Endothelial cell of umbilical vein (primary cell): ENCODE measurements around the gene HBE1. TPM values are rescaled to one million over a fixed set of nuclear protein-coding genes. Genes with fewer than 3 reads are reported as not detected.
A peak's percentile ranks its signal among the peaks of the same experiment; 100 is the strongest.

Experiments
- BruUV-seq: library from RNA; stranded (reverse); fragments of 400-500 nt; replicated peaks from 2 replicates; lab custom pipeline; 2021; lab: Mats Ljungman, UMichigan
- CTCF ChIA-PET: fragments of 300-600, 350-600 bp; sonication (Branson Sonifier 250); formaldehyde crosslinking; loops from one replicate; lab custom pipeline; 2021; ENCODE audit warnings: antibody characterized with exemption, inconsistent platforms; lab: Charles Lee
- POLR2A ChIA-PET: fragments of 300-600, 350-600 bp; sonication (Branson Sonifier 250); formaldehyde crosslinking; loops from one replicate; lab custom pipeline; 2021; ENCODE audit warnings: antibody characterized with exemption, inconsistent platforms; lab: Charles Lee
- DNase-seq: peaks from one replicate; pipeline ENCODE4 v3.0.0-alpha.2; 2011; ENCODE audit warnings: low read depth, low spot score
- FAIRE-seq: peaks from 2 replicates; lab custom pipeline; 2011; peaks lifted over from hg19 to GRCh38; lab: Jason Lieb, UNC
- H2AFZ ChIP-seq: 2 replicates; pipeline ENCODE4 v1.6.0; 2012; ENCODE audit warnings: low read depth, low read length, control low read depth, inconsistent platforms
- H3K27ac ChIP-seq: 2 replicates; pipeline ENCODE4 v1.5.1; 2011; ENCODE audit warnings: low read depth, mild to moderate bottlenecking, control low read depth, low read length, moderate library complexity; ENCODE audit not compliant: insufficient read depth
- H3K27me3 ChIP-seq, 2 experiments: 2 replicates each; pipeline versions ENCODE4 v1.6.0 to v1.6.1; 2011; ENCODE audit warnings: low read length in 2 of 2, mixed read lengths in 1 of 2; ENCODE audit not compliant: control insufficient read depth in 2 of 2, insufficient read depth in 2 of 2
- H3K36me3 ChIP-seq, 2 experiments: 2 replicates in 1 of 2; 3 replicates in 1 of 2; pipeline ENCODE4 v1.5.1; 2011; ENCODE audit warnings: low read length in 2 of 2, mild to moderate bottlenecking in 1 of 2, moderate library complexity in 1 of 2; ENCODE audit not compliant: control insufficient read depth in 2 of 2, insufficient read depth in 2 of 2; ENCODE audit errors: extremely low read depth in 1 of 2
- H3K4me1 ChIP-seq: 3 replicates; pipeline ENCODE4 v1.5.1; 2011; ENCODE audit warnings: mild to moderate bottlenecking, low read length; ENCODE audit not compliant: control insufficient read depth, insufficient read depth; ENCODE audit errors: extremely low read depth
- H3K4me2 ChIP-seq: 2 replicates; pipeline ENCODE4 v1.6.1; 2011; ENCODE audit warnings: low read length, control low read depth, mixed read lengths; ENCODE audit not compliant: insufficient read depth
- H3K4me3 ChIP-seq, 3 experiments: fragments of 200-600 bp in 1 of 3; sonication (generic), shearing (Covaris generic) in 1 of 3; replicated peaks in 1 of 3; 2 replicates each; pipeline ENCODE4 v1.5.1; 2011 to 2016; ENCODE audit warnings: control low read depth in 3 of 3, low read length in 3 of 3, mild to moderate bottlenecking in 2 of 3, inconsistent platforms in 1 of 3, low read depth in 1 of 3, moderate library complexity in 1 of 3; ENCODE audit not compliant: insufficient read depth in 1 of 3
- H3K79me2 ChIP-seq: 2 replicates; pipeline ENCODE4 v1.6.0; 2012; ENCODE audit warnings: low read length, inconsistent platforms; ENCODE audit not compliant: control insufficient read depth, insufficient read depth
- H3K9ac ChIP-seq: replicated peaks from 2 replicates; pipeline ENCODE3; 2011; ENCODE audit warnings: low read length, control low read depth; ENCODE audit not compliant: insufficient read depth; ENCODE audit errors: extremely low read depth
- H3K9me1 ChIP-seq: replicated peaks from 3 replicates; pipeline ENCODE4 v1.6.0; 2011; ENCODE audit warnings: mild to moderate bottlenecking, low read length; ENCODE audit not compliant: control insufficient read depth, insufficient read depth; ENCODE audit errors: extremely low read depth
- H3K9me3 ChIP-seq: replicated peaks from 2 replicates; pipeline ENCODE4 v1.5.1; 2012; ENCODE audit warnings: low read length, inconsistent platforms; ENCODE audit not compliant: control insufficient read depth, insufficient read depth
- H4K20me1 ChIP-seq: replicated peaks from 2 replicates; pipeline ENCODE3; 2011; ENCODE audit warnings: mild to moderate bottlenecking, low read length; ENCODE audit not compliant: control insufficient read depth, insufficient read depth; ENCODE audit errors: extremely low read depth
- CTCF ChIP-seq, 2 donors: IDR thresholded peaks; 1 replicate in 1 of 2; 2 replicates in 1 of 2; pipeline ENCODE4 v1.5.1; 2011; ENCODE audit warnings: low read length in 2 of 2, mild to moderate bottlenecking in 2 of 2, moderate library complexity in 2 of 2, control low read depth in 1 of 2, inconsistent platforms in 1 of 2, low read depth in 1 of 2; ENCODE audit not compliant: insufficient read depth in 1 of 2; ENCODE audit errors: extremely low read depth in 1 of 2
- EZH2 ChIP-seq: IDR thresholded peaks from 2 replicates; pipeline ENCODE4 v1.6.1; 2012; ENCODE audit warnings: borderline replicate concordance, low read depth, mild to moderate bottlenecking, moderate library complexity, low read length, inconsistent platforms; ENCODE audit not compliant: severe bottlenecking
- FOS ChIP-seq: IDR thresholded peaks from 2 replicates; pipeline ENCODE4 v1.6.1; 2011; ENCODE audit warnings: mild to moderate bottlenecking, low read length, moderate library complexity, borderline replicate concordance; ENCODE audit not compliant: insufficient read depth
- GATA2 ChIP-seq: IDR thresholded peaks from 2 replicates; pipeline ENCODE4 v1.7.0; 2011; ENCODE audit warnings: low read depth, mild to moderate bottlenecking, moderate library complexity, mixed read lengths, low read length; ENCODE audit not compliant: insufficient read length, insufficient read depth
- JUN ChIP-seq: IDR thresholded peaks from 2 replicates; pipeline ENCODE4 v1.6.1; 2011; ENCODE audit warnings: borderline replicate concordance, low read depth; ENCODE audit not compliant: insufficient read length, insufficient read depth
- MAX ChIP-seq: IDR thresholded peaks from 2 replicates; pipeline ENCODE4 v1.6.1; 2011; ENCODE audit not compliant: insufficient read depth, insufficient read length
- MYC ChIP-seq: IDR thresholded peaks from one replicate; pipeline ENCODE4 v1.6.1; 2011; ENCODE audit warnings: mild to moderate bottlenecking, low read depth, low read length
- POLR2A ChIP-seq: IDR thresholded peaks from 2 replicates; pipeline ENCODE4 v1.6.1; 2012; ENCODE audit warnings: low read depth, mild to moderate bottlenecking, control low read depth, low read length
- POLR2AphosphoS5 ChIP-seq: IDR thresholded peaks from 2 replicates; pipeline ENCODE4 v1.6.1; 2012; ENCODE audit warnings: low read depth, mild to moderate bottlenecking, control low read depth, low read length, moderate library complexity; ENCODE audit not compliant: insufficient read depth
- dilution Hi-C: fragments of 300-500 bp; cut with MboI; formaldehyde crosslinking; loops from one replicate; pipeline ENCODE4 v1.15.0; 2019; ENCODE audit warnings: low sequenced_read_pairs; ENCODE audit not compliant: extremely low pct_ligation_motif_present
- intact Hi-C: fragments of 100-400 bp; cut with micrococcal nuclease; formaldehyde crosslinking; loops from one replicate; pipeline ENCODE4 v1.10.0; 2022
- polyA plus RNA-seq, 4 experiments: library from polyadenylated mRNA; depleted of rRNA in 3 of 4; stranded (reverse) in 3 of 4; unstranded in 1 of 4; fragments of >200 nt; gene quantifications; 2 replicates each; pipeline versions ENCODE4 v1.2.1 to v1.2.3, GENCODE V29; 2011 to 2012; ENCODE audit warnings: missing spikeins in 1 of 4
- total RNA-seq: library from RNA; stranded (reverse); gene quantifications from 2 replicates; pipeline ENCODE4 v1.2.3, GENCODE V29; 2021

The HBE1 gene
- total and polyA plus RNA-seq, 2 donors (not counting 3 experiments of a cell fraction or from before 2014, with no cell fraction given): 0.37 TPM; not detected in 1

GRCh38 chr11:5289696-5290095, 20.0 kb upstream of the HBE1 start:
- Histone ChIP-seq H4K20me1 (no peaks in the 10 kb centered on the region), H3K9me3 (no peaks in the 10 kb centered on the region), H3K79me2 (no peaks in the 10 kb centered on the region), H3K27me3 (no peaks in the 10 kb centered on the region), H3K36me3 (no peaks in the 10 kb centered on the region), H3K9ac (no peak overlapping the region), H3K9me1 (no peaks in the 10 kb centered on the region), H3K4me2 (no peak overlapping the region), H3K4me1 (no peaks in the 10 kb centered on the region), H3K27ac (no peak overlapping the region), H3K4me3 (no peak overlapping the region), H2AFZ (peak overlapping the region; percentile 14)
- no peak for DNase-seq
- dilution Hi-C loops: no loop called here
- no TSS peak for BruUV-seq
- FAIRE-seq: no peak
- CTCF ChIA-PET: interaction anchor here (1.0 to 2.1 kb wide), 6 partner anchors 8 to 601 kb away, joined by 3 to 18 read pairs (median 4); no protein-coding TSS in a partner anchor
- intact Hi-C loops: loop anchor here (5.0 kb wide), 1 partner anchor 93 kb away; the partner anchor contains the start of gene OR51M1
- POLR2A ChIA-PET: interaction anchor here (1.1 kb wide), 1 partner anchor 11 kb away, joined by 3 read pairs; no protein-coding TSS in a partner anchor
- TF ChIP-seq POLR2AphosphoS5: no peak
- no peak for TF ChIP-seq MAX
- TF ChIP-seq POLR2A: no peak
- no peak for TF ChIP-seq CTCF (IDR thresholded peaks at IDR 0.05; ENCODE audit: extremely low read depth in 1 of 2, insufficient read depth in 1 of 2, low read depth in 1 of 2, low read length in 2 of 2)
- no peak for TF ChIP-seq GATA2
- no peak for TF ChIP-seq JUN
- no peak for TF ChIP-seq MYC
- TF ChIP-seq FOS: no peak
- TF ChIP-seq EZH2: no peak
